Mucosa of stomach (tissue), 1 donor: ENCODE measurements around the gene HSPA6.
"Not testable (repeated sequence)": the region's sequence is repeated elsewhere in the genome, so short reads cannot be mapped to it uniquely, and the experiment has no call there.

ENCODE experiments used
- H3K27me3 ChIP-seq: one replicate; pipeline ENCODE4 v1.7.0; 2013; ENCODE audit warnings: mild to moderate bottlenecking, low read length; ENCODE audit not compliant: control insufficient read depth, insufficient read depth
- H3K36me3 ChIP-seq: one replicate; pipeline ENCODE4 v1.7.0; 2013; ENCODE audit warnings: low read length; ENCODE audit not compliant: control insufficient read depth, insufficient read depth
- H3K4me1 ChIP-seq: one replicate; pipeline ENCODE4 v1.7.0; 2013; ENCODE audit warnings: mild to moderate bottlenecking, low read length; ENCODE audit not compliant: control insufficient read depth, insufficient read depth
- H3K4me3 ChIP-seq: one replicate; pipeline ENCODE4 v1.7.0; 2013; ENCODE audit warnings: low read length
- H3K9ac ChIP-seq: one replicate; pipeline ENCODE4 v1.7.0; 2013; ENCODE audit warnings: mild to moderate bottlenecking, low read length, moderate library complexity
- H3K9me3 ChIP-seq: one replicate; pipeline ENCODE4 v1.7.0; 2013; ENCODE audit warnings: mild to moderate bottlenecking, low read length, moderate library complexity; ENCODE audit not compliant: control insufficient read depth
- donor health status: Pancreatic carcinoma.

The HSPA6 gene

GRCh38 chr1:161545005-161545731 is 20.8 kb downstream of the HSPA6 start:
- H3K36me3 ChIP-seq, H3K9ac ChIP-seq, H3K4me3 ChIP-seq, H3K9me3 ChIP-seq, H3K4me1 ChIP-seq, H3K27me3 ChIP-seq: not testable (repeated sequence)

- not testable (repeated sequence) for H3K27me3 ChIP-seq, H3K4me3 ChIP-seq, H3K9ac ChIP-seq
These were observed 23.8 kb downstream of the HSPA6 start for GRCh38 chr1:161547995-161548741.

GRCh38 chr1:161548749-161549406 is 24.5 kb downstream of the HSPA6 start:
- H3K36me3 ChIP-seq, H3K27me3 ChIP-seq, H3K9ac ChIP-seq, H3K4me1 ChIP-seq, H3K9me3 ChIP-seq, H3K4me3 ChIP-seq: not testable (repeated sequence)

More at GRCh38 chr1:161547995-161548741, 23.8 kb downstream of the HSPA6 start:
- not testable (repeated sequence) for H3K36me3 ChIP-seq, H3K4me1 ChIP-seq, H3K9me3 ChIP-seq

- Histone ChIP-seq H3K9ac (no peak within 1 kb of the TSS), H3K9me3 (no peaks in the 10 kb centered on the region), H3K4me1 (no peaks in the 10 kb centered on the region), H3K4me3 (no peak within 1 kb of the TSS), H3K36me3 (no peaks in the 10 kb centered on the region), H3K27me3 (peaks cover 7% of the 10 kb centered on the region)
These were observed 25.3 kb downstream of the HSPA6 start, which contains the start of gene FCGR3A for GRCh38 chr1:161549652-161550051. TSS of gene FCGR3A (minus strand) at chr1:161549818. CDS start at chr1:161549736, 82 bp downstream.

- not testable (repeated sequence) for H3K4me1 ChIP-seq, H3K36me3 ChIP-seq, H3K4me3 ChIP-seq, H3K27me3 ChIP-seq, H3K9ac ChIP-seq, H3K9me3 ChIP-seq
These were observed 26.6 kb downstream of the HSPA6 start for GRCh38 chr1:161550942-161551341.

GRCh38 chr1:161553631-161554030 is 29.3 kb downstream of the HSPA6 start:
- not testable (repeated sequence) for H3K4me3 ChIP-seq, H3K4me1 ChIP-seq

GRCh38 chr1:161554340-161554739 is 30.0 kb downstream of the HSPA6 start:
- not testable (repeated sequence) for H3K4me3 ChIP-seq, H3K4me1 ChIP-seq, H3K27me3 ChIP-seq, H3K9me3 ChIP-seq, H3K36me3 ChIP-seq, H3K9ac ChIP-seq

More at GRCh38 chr1:161553631-161554030, 29.3 kb downstream of the HSPA6 start:
- not testable (repeated sequence) for H3K27me3 ChIP-seq, H3K36me3 ChIP-seq, H3K9me3 ChIP-seq, H3K9ac ChIP-seq

- not testable (repeated sequence) for H3K27me3 ChIP-seq, H3K9me3 ChIP-seq, H3K9ac ChIP-seq
These were observed 30.6 kb downstream of the HSPA6 start for GRCh38 chr1:161554815-161555417.

GRCh38 chr1:161556143-161556542 is 31.8 kb downstream of the HSPA6 start:
- H3K9me3 ChIP-seq, H3K27me3 ChIP-seq, H3K36me3 ChIP-seq, H3K4me1 ChIP-seq, H3K4me3 ChIP-seq, H3K9ac ChIP-seq: not testable (repeated sequence)

More at GRCh38 chr1:161554815-161555417, 30.6 kb downstream of the HSPA6 start:
- not testable (repeated sequence) for H3K36me3 ChIP-seq, H3K4me3 ChIP-seq, H3K4me1 ChIP-seq

- H3K9ac ChIP-seq, H3K27me3 ChIP-seq, H3K4me3 ChIP-seq, H3K4me1 ChIP-seq, H3K36me3 ChIP-seq, H3K9me3 ChIP-seq: not testable (repeated sequence)
These were observed 32.6 kb downstream of the HSPA6 start for GRCh38 chr1:161556990-161557389.

- H3K4me1 ChIP-seq, H3K36me3 ChIP-seq, H3K4me3 ChIP-seq, H3K9ac ChIP-seq, H3K9me3 ChIP-seq, H3K27me3 ChIP-seq: not testable (repeated sequence)
These were observed 33.4 kb downstream of the HSPA6 start for GRCh38 chr1:161557506-161558450.
